ENCODE measurements around the gene LCN10.

The LCN10 gene

GRCh38 chr9:136754626-136755301 is 12.0 kb upstream of the LCN10 start:
- DNase-seq (ENCODE audit: low read depth), result no peak

DNA sequence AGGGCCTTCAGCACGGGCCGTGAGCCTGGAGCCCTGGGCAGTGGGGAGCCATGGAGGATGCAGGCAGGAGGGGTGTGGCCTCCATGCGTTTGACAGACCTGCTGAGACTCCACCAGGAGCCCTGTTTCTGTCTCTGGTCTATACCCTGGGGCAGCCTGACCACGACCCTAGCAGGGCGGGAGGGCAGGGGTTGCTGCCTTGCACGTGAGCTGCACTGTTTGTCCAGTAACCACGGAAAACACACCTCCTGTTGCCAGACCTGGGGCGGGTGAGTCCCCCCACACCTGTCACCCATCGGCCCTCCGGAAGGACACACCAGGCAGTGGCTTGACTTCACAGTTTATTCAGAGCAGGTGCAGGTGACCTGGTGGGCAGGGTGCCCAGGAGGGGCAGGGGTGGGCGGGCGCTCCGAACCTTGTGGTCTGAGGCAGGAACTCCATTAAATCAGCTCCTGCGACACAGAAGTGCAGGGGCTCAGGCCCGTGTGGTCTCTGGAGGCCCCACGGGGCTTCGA is 11.4 kb upstream of the LCN10 start:
- no peak for DNase-seq (ENCODE audit: low read depth)

GRCh38 chr9:136753371-136754058 is 10.8 kb upstream of the LCN10 start:
- no peak for DNase-seq (ENCODE audit: low read depth)

DNA sequence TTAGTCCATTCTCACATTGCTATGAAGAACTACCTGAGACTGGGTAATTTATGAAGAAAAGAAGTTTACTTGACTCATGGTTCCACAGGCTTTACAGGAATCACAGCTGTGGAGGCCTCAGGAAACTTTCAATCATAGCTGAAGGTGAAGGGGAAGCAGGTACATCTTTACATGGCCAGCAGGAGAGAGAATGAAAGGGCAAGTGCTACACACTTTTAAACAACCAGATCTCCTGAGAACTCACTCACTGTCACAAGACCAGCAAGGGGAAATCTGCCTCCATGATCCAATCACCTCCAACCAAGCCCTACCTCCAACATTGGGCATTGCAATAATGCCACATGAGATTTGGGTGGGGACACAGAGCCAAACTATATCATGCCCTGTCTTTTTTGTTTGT is 9.1 kb upstream of the LCN10 start:
- no peak for DNase-seq (ENCODE audit: low read depth)

- DNase-seq (ENCODE audit: low read depth), result no peak
Measured at GRCh38 chr9:136751244-136751643, 8.5 kb upstream of the LCN10 start.

DNA sequence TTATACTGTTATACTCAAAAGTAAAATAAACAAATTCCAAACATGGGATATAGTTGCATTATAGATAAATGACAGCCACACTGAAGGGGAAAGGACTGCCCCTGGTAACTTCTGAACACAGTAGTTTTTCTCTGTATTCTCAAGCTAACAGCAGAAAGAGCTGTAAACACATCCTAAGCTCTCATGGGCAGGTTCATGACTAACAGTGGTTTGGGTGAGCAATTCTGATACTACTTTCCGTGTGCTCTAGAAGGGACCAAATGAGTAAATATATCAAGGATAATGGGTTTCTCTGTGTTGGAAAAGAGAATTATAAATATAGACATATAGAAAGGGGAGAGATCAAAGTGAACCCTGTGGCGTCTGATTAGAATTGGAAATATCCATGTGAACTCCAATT is 7.8 kb upstream of the LCN10 start:
- DNase-seq (ENCODE audit: low read depth), result no peak

- DNase-seq (ENCODE audit: low read depth), result no peak
Measured at GRCh38 chr9:136748666-136749611, 6.2 kb upstream of the LCN10 start.

DNA sequence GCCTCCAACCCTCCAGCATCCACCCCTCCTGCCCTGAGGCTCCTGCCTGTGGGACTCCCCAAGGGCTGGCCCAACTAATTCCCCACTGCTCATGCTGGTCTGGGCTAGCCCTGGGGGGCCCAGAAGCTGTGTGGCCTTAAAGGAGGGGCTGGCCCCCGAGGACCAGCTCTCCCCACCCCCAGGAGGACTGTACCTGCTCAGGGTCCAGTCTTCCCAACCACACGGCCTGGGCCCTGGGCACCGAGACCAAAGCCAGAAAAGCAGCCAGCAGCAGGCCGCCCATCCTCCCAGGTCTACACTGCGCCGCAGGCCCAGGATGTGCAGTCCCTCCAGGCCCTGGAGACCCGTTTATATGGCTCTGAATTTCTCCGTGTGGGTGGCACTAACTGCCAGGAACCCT is 5.5 kb upstream of the LCN10 start, which contains the start of gene LCN6:
LCN6 (minus strand) TSS at position 325 of the 400 bp plus-strand sequence; CDS start at position 283, 42 bp downstream.
- DNase-seq (ENCODE audit: low read depth), result no peak

DNA sequence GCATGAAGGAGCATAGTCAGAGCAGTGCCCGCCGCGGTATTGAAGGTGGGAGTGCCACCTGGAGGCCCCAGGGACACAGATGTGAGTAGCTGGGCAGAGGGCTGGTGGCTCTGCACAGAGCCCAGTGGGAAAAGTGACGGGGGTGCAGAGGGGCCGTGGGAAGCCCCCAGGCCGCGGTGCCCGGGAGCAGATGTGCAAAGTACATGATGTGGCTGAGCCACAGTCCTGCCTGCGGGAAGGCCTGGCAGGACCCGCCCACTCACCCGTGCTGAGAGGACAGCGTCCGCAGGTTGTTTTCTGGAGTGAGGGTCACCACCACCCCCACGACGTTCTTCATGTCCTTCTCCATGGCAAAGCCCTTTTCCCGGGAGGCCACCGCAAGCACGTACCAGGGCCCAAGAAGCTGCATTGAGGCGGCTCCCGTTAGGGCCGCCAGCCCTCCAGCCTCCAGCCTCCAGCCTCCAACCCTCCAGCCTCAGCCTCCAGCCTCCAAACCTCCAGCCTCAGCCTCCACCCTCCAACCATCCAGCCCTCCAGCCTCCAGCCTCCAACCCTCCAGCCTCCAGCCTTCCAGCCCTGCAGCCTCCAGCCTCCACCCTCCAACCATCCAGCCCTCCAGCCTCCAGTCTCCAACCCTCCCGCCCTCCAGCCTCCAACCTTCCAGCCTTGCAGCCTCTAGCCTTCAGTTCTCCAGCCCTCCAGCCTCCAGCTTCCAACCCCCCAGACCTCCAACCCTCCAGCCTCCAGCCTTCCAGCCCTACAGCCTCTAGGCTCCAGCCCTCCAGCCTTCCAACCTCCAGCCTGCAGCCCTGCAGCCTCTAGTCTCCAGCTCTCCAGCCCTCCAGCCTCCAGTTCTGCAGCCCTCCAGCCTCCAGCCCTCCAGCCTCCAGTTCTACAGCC is 4.7 kb upstream of the LCN10 start:
- no peak for DNase-seq (ENCODE audit: low read depth)

GRCh38 chr9:136746621-136747020 is 3.9 kb upstream of the LCN10 start:
- no peak for DNase-seq (ENCODE audit: low read depth)

DNA sequence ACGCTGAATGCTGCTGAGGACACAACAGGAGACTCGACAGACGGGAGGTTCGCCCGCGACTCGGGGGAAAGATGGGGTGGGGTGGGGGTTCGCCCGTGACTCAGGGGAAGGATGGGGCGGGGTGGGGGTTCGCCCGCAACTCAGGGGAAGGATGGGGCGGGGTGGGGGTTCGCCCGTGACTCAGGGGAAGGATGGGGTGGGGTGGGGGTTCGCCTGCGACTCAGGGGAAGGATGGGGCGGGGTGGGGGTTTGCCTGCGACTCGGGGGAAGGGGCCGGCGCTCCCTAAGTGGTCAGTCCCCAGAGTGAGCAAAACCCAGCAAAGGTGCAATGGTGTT is 3.4 kb upstream of the LCN10 start:
- DNase-seq (ENCODE audit: low read depth), result no peak

DNA sequence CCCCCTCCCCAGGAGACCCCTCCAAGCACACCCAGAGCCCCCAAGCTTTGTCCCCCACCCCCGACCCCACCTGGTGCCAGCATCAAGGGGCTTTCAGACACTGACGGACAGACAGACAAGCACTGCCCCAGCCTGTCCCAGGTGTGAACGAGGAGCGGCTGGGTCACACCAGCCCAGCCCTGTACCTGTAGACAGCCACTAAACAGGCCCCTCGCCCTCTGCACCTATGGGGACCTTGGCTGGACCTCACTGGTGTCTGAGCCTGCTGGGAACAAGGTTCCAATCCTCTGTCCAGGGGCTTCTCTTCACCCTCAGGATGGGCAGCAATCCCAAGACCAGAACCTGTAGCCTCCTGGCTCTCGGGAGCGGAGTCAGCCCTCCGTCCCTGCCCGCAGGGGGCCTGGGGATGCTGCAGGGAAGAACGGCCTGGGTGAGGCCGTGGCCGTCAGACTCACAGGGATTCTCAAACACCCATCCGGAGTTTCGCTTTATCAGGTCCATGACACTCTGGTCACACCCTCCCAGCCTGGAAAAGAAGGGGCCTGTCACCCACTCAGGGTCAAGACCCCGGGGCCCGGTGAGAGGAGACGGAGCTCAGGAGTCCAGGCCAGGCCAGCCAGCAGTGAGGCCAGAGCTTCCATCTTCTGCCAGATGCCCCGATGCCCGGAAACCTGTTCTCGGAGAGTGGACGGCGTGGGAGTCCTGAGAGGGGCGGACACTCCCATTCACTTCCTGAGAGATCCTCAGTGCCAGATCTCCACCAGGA is 2.8 kb upstream of the LCN10 start:
- no peak for DNase-seq (ENCODE audit: low read depth)

- no peak for DNase-seq (ENCODE audit: low read depth)
Measured at GRCh38 chr9:136744773-136745172, 2.0 kb upstream of the LCN10 start.

- DNase-seq (ENCODE audit: low read depth), result no peak
Measured at GRCh38 chr9:136743639-136744211, 985 bp upstream of the LCN10 start.

DNA sequence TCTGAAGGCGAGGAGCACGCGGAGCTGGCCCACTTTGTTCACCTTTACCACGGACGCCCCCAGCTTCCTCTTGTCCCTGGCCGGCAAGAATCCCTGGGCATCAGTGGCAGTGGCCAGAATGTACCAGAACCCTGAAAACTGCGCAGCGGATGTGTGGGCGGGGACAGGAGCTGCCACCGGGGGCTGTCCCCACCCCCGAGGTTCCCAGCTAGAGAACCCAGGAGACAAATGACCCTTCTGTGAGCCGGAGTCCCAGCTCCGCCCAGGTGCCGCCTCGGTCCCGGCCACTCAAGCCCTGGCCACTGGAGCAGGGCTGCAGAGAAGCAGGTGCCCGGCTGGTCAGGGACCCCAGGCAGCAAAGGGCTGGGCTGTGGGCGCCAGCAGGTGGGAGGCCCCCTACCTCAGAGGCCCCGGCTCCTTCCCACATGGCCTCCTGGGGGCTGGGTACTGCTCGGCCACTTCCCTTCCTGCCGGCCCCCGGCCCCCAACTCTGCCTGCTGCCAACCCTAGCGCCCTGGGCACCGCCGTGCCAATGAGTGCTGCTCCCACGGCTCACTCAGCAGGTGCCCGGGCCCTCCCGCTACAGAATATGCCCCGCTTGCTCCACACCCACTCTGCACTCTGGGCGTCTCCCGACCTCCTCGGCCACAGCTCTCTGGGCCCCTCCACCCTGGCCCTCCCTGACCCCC is 713 bp downstream of the LCN10 start:
- no peak for DNase-seq (ENCODE audit: low read depth)

GRCh38 chr9:136740971-136741882 is 1.5 kb downstream of the LCN10 start:
- DNase-seq (ENCODE audit: low read depth), result no peak

GRCh38 chr9:136740491-136740890 is 2.2 kb downstream of the LCN10 start:
- DNase-seq (ENCODE audit: low read depth), result no peak

DNA sequence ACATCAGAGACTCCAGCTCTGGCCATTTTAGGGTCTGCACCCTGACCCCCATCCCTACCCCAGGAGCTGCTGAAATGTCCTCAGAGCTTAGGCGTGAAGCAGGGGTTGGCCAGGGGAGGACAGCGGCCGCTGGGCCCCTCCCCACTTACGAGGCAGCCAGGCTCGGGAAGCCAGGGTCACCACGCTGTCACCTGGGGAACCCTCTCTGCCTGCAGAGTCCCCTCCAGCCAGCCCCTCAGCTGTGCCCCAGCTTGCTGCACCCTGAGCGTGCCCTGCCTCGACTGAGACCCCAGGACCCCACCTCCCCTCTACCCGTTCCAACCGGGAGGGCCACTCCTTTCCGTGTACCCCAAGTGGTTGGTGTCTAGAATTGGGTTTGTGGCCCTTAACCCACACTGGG is 2.7 kb downstream of the LCN10 start:
- no peak for DNase-seq (ENCODE audit: low read depth)

- DNase-seq (ENCODE audit: low read depth), result no peak
Measured at GRCh38 chr9:136739509-136739908, 3.2 kb downstream of the LCN10 start.
